Ectodermal cell (in vitro differentiated cells): Measurements from ENCODE around the gene SDK1.

Experiments
- H3K27ac ChIP-seq: 2 replicates; pipeline ENCODE4 v1.7.0; 2013; ENCODE audit warnings: mild to moderate bottlenecking, low read depth, low read length; ENCODE audit not compliant: insufficient read depth, poor library complexity, severe bottlenecking
- H3K27me3 ChIP-seq: 2 replicates; pipeline ENCODE4 v1.7.0; 2013; ENCODE audit warnings: mild to moderate bottlenecking, low read length; ENCODE audit not compliant: insufficient read depth, control insufficient read depth, poor library complexity, severe bottlenecking
- H3K36me3 ChIP-seq: one replicate; pipeline ENCODE4 v1.7.0; 2013; ENCODE audit warnings: low read length; ENCODE audit not compliant: control insufficient read depth, insufficient read depth
- H3K4me1 ChIP-seq: one replicate; pipeline ENCODE4 v1.7.0; 2013; ENCODE audit warnings: low read length; ENCODE audit not compliant: control insufficient read depth, insufficient read depth
- H3K4me3 ChIP-seq: 2 replicates; pipeline ENCODE4 v1.7.0; 2013; ENCODE audit warnings: low read depth, low read length, control low read depth; ENCODE audit not compliant: insufficient read depth
- H3K9me3 ChIP-seq: 2 replicates; pipeline ENCODE4 v1.7.0; 2013; ENCODE audit warnings: mild to moderate bottlenecking, low read length, moderate library complexity; ENCODE audit not compliant: control insufficient read depth
- WGBS, 2 experiments: methylation state at CpG; one replicate each; pipeline ENCODE4 v1.1.7; 2013; ENCODE audit warnings: missing lambda C conversion rate in 2 of 2; 5-methylcytosine and 5-hydroxymethylcytosine counted together

SDK1 gene

GRCh38 chr7:4204513-4205165 is 903.6 kb downstream of the SDK1 start:
- Histone ChIP-seq H3K4me3 (no peak overlapping the region), H3K9me3 (no peaks in the 10 kb centered on the region), H3K27me3 (no peaks in the 10 kb centered on the region), H3K27ac (no peak overlapping the region), H3K4me1 (peaks cover 12% of the 10 kb centered on the region), H3K36me3 (no peaks in the 10 kb centered on the region)
- WGBS, 2 experiments = 93% methylated on average over 32 of the region's 32 CpGs

DNA sequence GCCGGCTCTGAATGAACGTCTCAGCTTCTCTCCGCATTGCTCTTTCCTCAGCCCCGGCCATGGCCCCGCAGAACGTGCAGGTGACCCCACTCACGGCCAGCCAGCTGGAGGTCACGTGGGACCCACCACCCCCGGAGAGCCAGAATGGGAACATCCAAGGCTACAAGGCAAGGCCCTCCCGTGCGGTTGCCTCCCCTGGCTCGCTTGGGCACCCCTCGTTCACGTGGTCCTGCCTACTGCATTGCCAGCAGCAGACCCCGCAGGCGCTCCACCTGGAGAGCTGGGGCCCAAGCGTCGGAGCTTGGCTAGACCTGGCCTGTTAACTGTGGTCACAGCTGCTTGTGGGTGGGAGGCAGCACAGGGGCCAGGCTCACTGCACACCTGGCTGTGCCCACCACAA is 904.8 kb downstream of the SDK1 start:
- H3K9me3 ChIP-seq = no peaks in the 10 kb centered on the region
- peaks cover 12% of the 10 kb centered on the region for H3K4me1 ChIP-seq
- H3K4me3 ChIP-seq = no peak overlapping the region
- no peak overlapping the region for H3K27ac ChIP-seq
- 96 to 97% methylated on average over 18 of the region's 18 CpGs for WGBS, 2 experiments
- no peaks in the 10 kb centered on the region for H3K36me3 ChIP-seq
- no peaks in the 10 kb centered on the region for H3K27me3 ChIP-seq

GRCh38 chr7:4207011-4207410 is 906.0 kb downstream of the SDK1 start:
- Histone ChIP-seq H3K36me3 (no peaks in the 10 kb centered on the region), H3K27me3 (no peaks in the 10 kb centered on the region), H3K27ac (no peak overlapping the region), H3K4me3 (no peak overlapping the region), H3K9me3 (no peaks in the 10 kb centered on the region), H3K4me1 (peaks cover 12% of the 10 kb centered on the region)
- WGBS, 2 experiments = 95% methylated on average over 14 of the region's 14 CpGs

DNA sequence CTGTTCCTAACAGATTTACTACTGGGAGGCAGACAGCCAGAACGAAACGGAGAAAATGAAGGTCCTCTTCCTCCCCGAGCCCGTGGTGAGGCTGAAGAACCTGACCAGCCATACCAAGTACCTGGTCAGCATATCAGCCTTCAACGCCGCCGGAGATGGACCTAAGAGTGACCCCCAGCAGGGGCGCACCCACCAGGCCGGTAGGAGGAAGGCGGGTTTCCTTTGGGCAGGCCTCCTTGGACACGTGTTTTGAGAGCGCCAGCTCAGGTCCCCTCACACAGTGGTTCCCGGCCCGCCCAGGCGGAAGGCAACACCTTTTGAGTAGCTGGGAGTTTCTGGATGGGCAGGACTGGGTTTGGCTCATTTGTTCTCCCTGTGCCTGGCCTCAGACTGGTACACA is 907.0 kb downstream of the SDK1 start:
- H3K9me3 ChIP-seq = no peaks in the 10 kb centered on the region
- no peaks in the 10 kb centered on the region for H3K27me3 ChIP-seq
- WGBS, 2 experiments = 95% methylated on average over 15 of the region's 15 CpGs
- H3K27ac ChIP-seq = no peak overlapping the region
- no peak overlapping the region for H3K4me3 ChIP-seq
- H3K36me3 ChIP-seq = no peaks in the 10 kb centered on the region
- peaks cover 3% of the 10 kb centered on the region for H3K4me1 ChIP-seq

DNA sequence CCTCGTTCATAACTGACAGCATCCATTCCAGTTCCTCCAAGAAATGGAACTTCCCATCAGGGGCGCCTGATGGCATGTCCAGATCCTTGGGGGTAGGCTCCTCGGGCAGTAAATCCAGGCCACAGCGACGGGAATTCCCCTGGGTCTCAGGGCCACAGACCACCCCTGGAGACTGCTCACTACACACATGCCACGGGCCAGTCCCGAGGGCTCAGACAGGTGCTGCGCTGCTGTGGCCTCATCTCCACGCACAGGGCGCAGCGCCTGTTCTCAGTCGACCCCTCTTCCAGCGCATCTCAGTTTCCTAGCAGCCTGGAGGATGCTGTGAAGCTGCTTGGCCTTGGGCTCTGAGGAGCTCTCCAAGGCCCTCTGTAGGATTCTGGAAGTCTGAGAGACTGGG is 907.5 kb downstream of the SDK1 start:
- Histone ChIP-seq H3K27ac (no peak overlapping the region), H3K4me1 (no peaks in the 10 kb centered on the region), H3K27me3 (no peaks in the 10 kb centered on the region), H3K36me3 (no peaks in the 10 kb centered on the region), H3K9me3 (no peaks in the 10 kb centered on the region), H3K4me3 (no peak overlapping the region)
- 93 to 96% methylated on average over 13 of the region's 13 CpGs for WGBS, 2 experiments

- WGBS, 2 experiments = 94 to 95% methylated on average over 9 to 10 of the region's 10 CpGs
- no peak overlapping the region for H3K27ac ChIP-seq
These were observed 908.1 kb downstream of the SDK1 start for GRCh38 chr7:4209126-4209525.

DNA sequence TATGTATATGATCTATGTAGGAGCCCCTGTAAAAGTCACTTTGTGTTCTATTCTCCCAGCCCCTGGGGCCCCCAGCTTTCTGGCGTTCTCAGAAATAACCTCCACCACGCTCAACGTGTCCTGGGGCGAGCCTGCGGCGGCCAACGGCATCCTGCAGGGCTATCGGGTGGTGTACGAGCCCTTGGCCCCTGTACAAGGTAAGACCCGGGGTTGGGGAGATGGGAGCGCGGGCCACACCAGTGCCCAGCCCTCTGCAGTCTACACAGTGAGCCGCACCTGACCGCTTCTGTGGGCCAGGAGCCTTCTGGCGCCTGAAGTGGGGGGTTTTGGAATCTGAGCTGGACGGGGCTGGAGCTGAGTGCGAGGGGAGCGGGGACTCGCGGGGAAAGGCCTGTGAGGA is 908.9 kb downstream of the SDK1 start:
- Histone ChIP-seq H3K36me3 (no peaks in the 10 kb centered on the region), H3K27me3 (no peaks in the 10 kb centered on the region), H3K9me3 (no peaks in the 10 kb centered on the region), H3K4me1 (no peaks in the 10 kb centered on the region), H3K27ac (no peak overlapping the region), H3K4me3 (no peak overlapping the region)
- 92 to 94% methylated on average over 20 of the region's 20 CpGs for WGBS, 2 experiments

More at GRCh38 chr7:4209126-4209525, 908.1 kb downstream of the SDK1 start:
- H3K36me3 ChIP-seq = no peaks in the 10 kb centered on the region
- no peaks in the 10 kb centered on the region for H3K27me3 ChIP-seq
- no peak overlapping the region for H3K4me3 ChIP-seq
- H3K9me3 ChIP-seq = no peaks in the 10 kb centered on the region
- no peaks in the 10 kb centered on the region for H3K4me1 ChIP-seq

GRCh38 chr7:4210821-4211220 is 909.8 kb downstream of the SDK1 start:
- H3K36me3 ChIP-seq = no peaks in the 10 kb centered on the region
- H3K27ac ChIP-seq = no peak overlapping the region
- no peaks in the 10 kb centered on the region for H3K9me3 ChIP-seq
- H3K27me3 ChIP-seq = no peaks in the 10 kb centered on the region
- WGBS, 2 experiments = 94 to 96% methylated on average over 13 of the region's 13 CpGs
- no peak overlapping the region for H3K4me3 ChIP-seq
- no peaks in the 10 kb centered on the region for H3K4me1 ChIP-seq

DNA sequence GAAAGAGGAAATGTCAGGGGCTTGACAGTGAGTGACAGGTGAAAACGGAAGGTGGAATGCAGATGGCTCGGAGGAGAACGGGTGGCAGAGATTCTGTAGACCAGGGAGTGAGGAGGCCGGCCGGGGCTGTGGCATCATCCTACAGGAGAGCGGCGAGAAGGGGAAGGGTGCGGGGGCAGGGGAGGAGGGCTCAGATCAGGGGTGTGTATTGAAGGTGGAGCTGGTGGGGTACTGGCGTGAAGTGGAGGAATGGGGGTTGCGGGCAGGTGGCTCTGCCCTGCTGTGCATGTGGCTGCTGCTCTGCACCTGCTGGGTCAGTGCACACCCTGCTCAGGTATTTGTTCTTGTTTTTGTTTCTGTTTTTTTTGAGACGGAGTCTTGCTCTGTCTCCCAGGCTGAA is 910.2 kb downstream of the SDK1 start:
- Histone ChIP-seq H3K4me1 (no peaks in the 10 kb centered on the region), H3K27ac (no peak overlapping the region), H3K9me3 (no peaks in the 10 kb centered on the region), H3K36me3 (no peaks in the 10 kb centered on the region), H3K4me3 (no peak overlapping the region), H3K27me3 (no peaks in the 10 kb centered on the region)
- 92 to 96% methylated on average over 11 of the region's 11 CpGs for WGBS, 2 experiments

DNA sequence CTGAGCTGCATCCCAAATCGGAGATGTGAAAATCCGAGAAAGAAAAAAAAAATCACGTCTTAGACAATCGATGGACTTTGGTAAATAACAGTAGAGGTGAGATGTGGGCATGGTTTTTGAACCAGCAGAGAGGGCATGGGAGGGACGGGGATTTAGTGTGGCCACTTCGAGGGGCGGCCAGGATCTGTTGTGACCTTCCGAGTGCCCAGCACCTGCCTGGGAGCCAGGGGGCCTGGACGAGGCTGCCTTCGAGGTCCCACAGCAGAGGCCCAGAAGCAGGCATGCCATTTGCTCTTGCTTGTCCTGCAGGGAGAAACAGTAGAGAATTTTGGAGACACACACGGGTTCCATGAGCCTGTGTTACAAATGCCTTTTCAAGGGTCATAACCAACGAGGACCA is 911.3 kb downstream of the SDK1 start:
- H3K4me1 ChIP-seq = no peaks in the 10 kb centered on the region
- 92 to 94% methylated on average over 12 of the region's 12 CpGs for WGBS, 2 experiments
- H3K9me3 ChIP-seq = no peaks in the 10 kb centered on the region
- H3K27me3 ChIP-seq = no peaks in the 10 kb centered on the region
- no peaks in the 10 kb centered on the region for H3K36me3 ChIP-seq
- H3K27ac ChIP-seq = no peak overlapping the region
- H3K4me3 ChIP-seq = no peak overlapping the region
